Measurements from ENCODE around the gene HSPB9.

DNA sequence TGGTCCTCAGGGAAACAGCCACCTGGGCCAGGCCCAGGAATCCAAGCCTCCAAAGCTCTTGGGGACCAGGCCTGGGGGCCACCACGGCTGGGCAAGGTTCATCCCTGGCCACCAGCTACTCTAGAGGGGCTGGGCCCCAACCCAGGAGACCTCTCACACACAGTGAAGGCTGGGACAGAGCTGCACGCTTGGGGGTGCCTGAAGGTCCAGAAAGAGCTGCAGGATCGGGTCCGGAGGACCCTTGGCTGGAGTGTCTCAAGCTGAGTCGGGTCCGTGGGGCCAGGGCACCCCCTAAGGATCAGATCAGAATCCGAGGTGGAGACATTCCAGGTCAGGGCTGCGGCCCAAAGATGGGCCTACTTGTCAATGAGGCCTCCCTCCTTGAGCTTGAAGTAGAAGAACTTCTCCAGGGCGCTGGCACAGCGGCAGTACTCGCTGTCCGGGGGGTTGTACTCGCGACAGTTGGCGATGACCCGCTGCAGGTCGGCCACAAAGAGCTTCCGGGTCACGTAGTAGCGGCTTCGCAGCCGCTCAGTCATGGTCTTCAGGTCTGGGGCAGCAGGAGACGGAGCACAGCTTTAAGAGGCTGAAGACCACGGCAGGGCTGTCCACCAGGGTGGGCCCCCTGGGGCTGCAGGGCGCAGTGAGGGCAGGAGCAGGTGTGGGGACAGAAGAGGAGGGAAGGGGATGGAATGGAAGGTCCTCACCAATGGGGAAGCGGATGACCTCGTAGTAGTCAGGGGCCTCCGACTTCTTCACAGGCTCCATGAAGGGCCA is 9.1 kb upstream of the HSPB9 start:
- TF ChIP-seq, protein P1, sequence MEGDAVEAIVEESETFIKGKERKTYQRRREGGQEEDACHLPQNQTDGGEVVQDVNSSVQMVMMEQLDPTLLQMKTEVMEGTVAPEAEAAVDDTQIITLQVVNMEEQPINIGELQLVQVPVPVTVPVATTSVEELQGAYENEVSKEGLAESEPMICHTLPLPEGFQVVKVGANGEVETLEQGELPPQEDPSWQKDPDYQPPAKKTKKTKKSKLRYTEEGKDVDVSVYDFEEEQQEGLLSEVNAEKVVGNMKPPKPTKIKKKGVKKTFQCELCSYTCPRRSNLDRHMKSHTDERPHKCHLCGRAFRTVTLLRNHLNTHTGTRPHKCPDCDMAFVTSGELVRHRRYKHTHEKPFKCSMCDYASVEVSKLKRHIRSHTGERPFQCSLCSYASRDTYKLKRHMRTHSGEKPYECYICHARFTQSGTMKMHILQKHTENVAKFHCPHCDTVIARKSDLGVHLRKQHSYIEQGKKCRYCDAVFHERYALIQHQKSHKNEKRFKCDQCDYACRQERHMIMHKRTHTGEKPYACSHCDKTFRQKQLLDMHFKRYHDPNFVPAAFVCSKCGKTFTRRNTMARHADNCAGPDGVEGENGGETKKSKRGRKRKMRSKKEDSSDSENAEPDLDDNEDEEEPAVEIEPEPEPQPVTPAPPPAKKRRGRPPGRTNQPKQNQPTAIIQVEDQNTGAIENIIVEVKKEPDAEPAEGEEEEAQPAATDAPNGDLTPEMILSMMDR (IDR thresholded peaks at IDR 0.05; ENCODE audit: insufficient read depth, low read length) = no peak
- TF ChIP-seq POLR2AphosphoS5 (IDR thresholded peaks at IDR 0.05; ENCODE audit: low read depth) (no peak), SPI1 (IDR thresholded peaks at IDR 0.05; ENCODE audit: borderline replicate concordance, low read depth) (no peak)
